GM12873 (cell line): ENCODE data around the gene RETREG1.

ENCODE experiments used
- CTCF ChIP-seq: IDR thresholded peaks from 2 replicates; pipeline ENCODE4 v1.5.1; 2012; ENCODE audit warnings: low read depth, mild to moderate bottlenecking, moderate library complexity, low read length, control low read depth; ENCODE audit not compliant: insufficient read depth; ENCODE audit errors: missing control alignments

RETREG1 gene

GRCh38 chr5:16570121-16570815 lies 46.5 kb downstream of the RETREG1 start:
- TF ChIP-seq CTCF: no peak

- no peak for TF ChIP-seq CTCF
These were observed 47.8 kb downstream of the RETREG1 start for GRCh38 chr5:16568875-16569580.

GRCh38 chr5:16567365-16567764 lies 49.4 kb downstream of the RETREG1 start:
- TF ChIP-seq CTCF: no peak

- TF ChIP-seq CTCF: no peak
These were observed 51.7 kb downstream of the RETREG1 start for GRCh38 chr5:16565118-16565517.

- TF ChIP-seq CTCF: no peak
These were observed 52.4 kb downstream of the RETREG1 start for GRCh38 chr5:16564248-16564867.

GRCh38 chr5:16563686-16564085 lies 53.1 kb downstream of the RETREG1 start:
- no peak for TF ChIP-seq CTCF

- no peak for TF ChIP-seq CTCF
These were observed 55.1 kb downstream of the RETREG1 start for GRCh38 chr5:16561660-16562059.
